Chondrocyte (in vitro differentiated cells): Measurements from ENCODE around the gene TRIP12. TPM values are rescaled to one million over a fixed set of nuclear protein-coding genes. Genes with fewer than 3 reads are reported as not detected.

Experiments
- DNase-seq: peaks from one replicate; pipeline ENCODE4 v3.0.0; 2021; ENCODE audit warnings: mixed read lengths, low spot score
- H3K27ac Mint-ChIP-seq: one replicate; pipeline ENCODE4 v1.8.0; 2021; ENCODE audit warnings: mild to moderate bottlenecking, moderate library complexity, mixed read lengths; ENCODE audit not compliant: unreplicated experiment
- H3K27me3 Mint-ChIP-seq: 2 replicates; pipeline ENCODE4 v1.8.0; 2021; ENCODE audit warnings: low read depth, mixed read lengths
- H3K36me3 Mint-ChIP-seq: 2 replicates; pipeline ENCODE4 v1.8.0; 2021; ENCODE audit warnings: low read depth, mixed read lengths
- H3K4me1 Mint-ChIP-seq: 2 replicates; pipeline ENCODE4 v1.8.0; 2021; ENCODE audit warnings: low read depth, mild to moderate bottlenecking, mixed read lengths
- H3K4me3 Mint-ChIP-seq: one replicate; pipeline ENCODE4 v1.8.0; 2021; ENCODE audit warnings: mild to moderate bottlenecking, moderate library complexity, mixed read lengths; ENCODE audit not compliant: unreplicated experiment
- H3K9me3 Mint-ChIP-seq: 2 replicates; pipeline ENCODE4 v1.8.0; 2021; ENCODE audit warnings: low read depth, mixed read lengths
- total RNA-seq: library from RNA; stranded (reverse); gene quantifications from 3 replicates; pipeline ENCODE4 v1.2.1, GENCODE V29; 2021
- TF ChIP-seq, protein P1 (sequence below): fragments of 200-600 bp; sonication (generic); IDR thresholded peaks from 2 replicates; pipeline ENCODE4 v1.5.0; 2021; ENCODE audit warnings: antibody characterized with exemption, mild to moderate bottlenecking, moderate library complexity

The TRIP12 gene
- total RNA-seq, 1 donor from 2014 or later = 223 TPM

DNA sequence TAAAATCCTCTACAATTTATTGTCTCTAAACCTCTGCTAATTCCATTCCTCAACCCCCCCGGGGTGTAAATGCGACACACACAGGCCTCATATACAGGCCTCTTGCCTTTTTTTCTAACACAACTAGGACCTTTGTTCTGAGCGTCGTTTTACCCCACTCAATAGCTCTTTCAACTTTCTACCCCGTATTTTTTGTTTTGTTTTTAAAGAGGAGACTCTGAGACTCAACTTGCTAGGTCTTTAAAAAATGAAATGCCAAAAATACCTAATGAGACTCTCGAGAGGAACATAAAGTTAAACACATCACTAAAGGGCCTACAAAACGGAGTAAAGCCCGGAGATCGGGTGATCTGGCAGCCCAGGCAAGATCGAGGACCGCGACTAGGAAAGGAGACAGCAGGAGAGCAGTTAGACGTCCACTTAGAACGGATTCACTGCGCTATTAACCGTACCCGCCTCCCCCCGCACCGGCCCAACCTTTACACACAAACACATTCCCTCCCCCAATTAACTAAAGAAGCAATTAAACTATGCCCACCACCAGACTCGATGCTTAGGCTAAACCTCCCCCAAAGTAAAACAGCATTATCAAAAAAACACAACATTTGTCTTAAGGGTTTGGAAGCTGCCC is 1.7 kb downstream of the TRIP12 start:
- Mint-ChIP-seq H3K27me3 (no peaks in the 10 kb centered on the region), H3K36me3 (peaks cover 7% of the 10 kb centered on the region), H3K4me1 (peaks cover 39% of the 10 kb centered on the region), H3K9me3 (no peaks in the 10 kb centered on the region), H3K4me3 (peak overlapping the region; percentile 100), H3K27ac (peak overlapping the region; percentile 100)
- TF ChIP-seq, protein P1, sequence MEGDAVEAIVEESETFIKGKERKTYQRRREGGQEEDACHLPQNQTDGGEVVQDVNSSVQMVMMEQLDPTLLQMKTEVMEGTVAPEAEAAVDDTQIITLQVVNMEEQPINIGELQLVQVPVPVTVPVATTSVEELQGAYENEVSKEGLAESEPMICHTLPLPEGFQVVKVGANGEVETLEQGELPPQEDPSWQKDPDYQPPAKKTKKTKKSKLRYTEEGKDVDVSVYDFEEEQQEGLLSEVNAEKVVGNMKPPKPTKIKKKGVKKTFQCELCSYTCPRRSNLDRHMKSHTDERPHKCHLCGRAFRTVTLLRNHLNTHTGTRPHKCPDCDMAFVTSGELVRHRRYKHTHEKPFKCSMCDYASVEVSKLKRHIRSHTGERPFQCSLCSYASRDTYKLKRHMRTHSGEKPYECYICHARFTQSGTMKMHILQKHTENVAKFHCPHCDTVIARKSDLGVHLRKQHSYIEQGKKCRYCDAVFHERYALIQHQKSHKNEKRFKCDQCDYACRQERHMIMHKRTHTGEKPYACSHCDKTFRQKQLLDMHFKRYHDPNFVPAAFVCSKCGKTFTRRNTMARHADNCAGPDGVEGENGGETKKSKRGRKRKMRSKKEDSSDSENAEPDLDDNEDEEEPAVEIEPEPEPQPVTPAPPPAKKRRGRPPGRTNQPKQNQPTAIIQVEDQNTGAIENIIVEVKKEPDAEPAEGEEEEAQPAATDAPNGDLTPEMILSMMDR = no peak
- no peak for DNase-seq

DNA sequence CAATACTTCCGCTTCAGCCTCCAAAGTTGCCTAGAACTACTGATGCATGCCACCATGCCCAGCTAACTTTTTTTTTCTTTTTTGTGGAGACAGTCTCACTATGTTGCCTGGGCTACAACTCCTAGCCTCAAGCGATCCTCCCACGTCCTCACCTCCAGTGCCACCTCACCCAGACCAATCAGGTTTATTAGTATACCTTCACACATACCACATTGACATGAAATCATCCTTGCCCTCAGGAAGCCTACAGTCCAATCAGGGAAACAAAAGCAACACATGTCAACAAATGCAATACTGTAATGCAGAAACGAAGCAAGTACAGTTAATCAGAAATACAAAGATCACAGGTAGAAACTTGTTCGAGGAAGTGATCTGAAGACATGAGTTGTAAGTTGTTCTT is 4.0 kb downstream of the TRIP12 start:
- no peak for DNase-seq
- TF ChIP-seq, protein P1 = no peak
- Mint-ChIP-seq H3K27me3 (no peaks in the 10 kb centered on the region), H3K27ac (peak overlapping the region; percentile 25), H3K4me1 (peaks cover 36% of the 10 kb centered on the region), H3K4me3 (no peak overlapping the region), H3K36me3 (peaks cover 7% of the 10 kb centered on the region), H3K9me3 (no peaks in the 10 kb centered on the region)

DNA sequence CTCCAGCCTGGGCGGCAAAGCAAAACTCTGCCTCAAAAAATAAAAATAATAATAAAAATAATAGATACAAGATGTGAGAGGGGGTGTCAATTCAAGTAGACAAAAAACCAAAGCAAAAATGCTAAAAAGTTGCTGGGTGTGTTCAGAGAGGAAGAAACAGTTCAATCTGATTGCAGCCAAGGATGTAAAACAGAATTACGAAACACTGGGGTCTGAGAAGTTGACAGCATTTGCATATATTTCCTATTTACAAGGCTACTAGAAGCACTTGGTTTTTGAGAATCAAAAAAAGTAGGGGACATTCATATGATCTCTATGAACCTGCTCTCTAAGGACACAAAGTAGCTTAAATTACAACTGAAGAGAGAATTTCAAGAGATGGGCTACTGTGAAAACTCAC is 7.6 kb downstream of the TRIP12 start:
- peaks cover 45% of the 10 kb centered on the region for H3K4me1 Mint-ChIP-seq
- H3K4me3 Mint-ChIP-seq = no peak overlapping the region
- no peak for DNase-seq
- peak overlapping the region; percentile 42 for H3K27ac Mint-ChIP-seq
- TF ChIP-seq, protein P1 = no peak
- H3K9me3 Mint-ChIP-seq = no peaks in the 10 kb centered on the region
- no peaks in the 10 kb centered on the region for H3K27me3 Mint-ChIP-seq
- peaks cover 6% of the 10 kb centered on the region for H3K36me3 Mint-ChIP-seq

DNA sequence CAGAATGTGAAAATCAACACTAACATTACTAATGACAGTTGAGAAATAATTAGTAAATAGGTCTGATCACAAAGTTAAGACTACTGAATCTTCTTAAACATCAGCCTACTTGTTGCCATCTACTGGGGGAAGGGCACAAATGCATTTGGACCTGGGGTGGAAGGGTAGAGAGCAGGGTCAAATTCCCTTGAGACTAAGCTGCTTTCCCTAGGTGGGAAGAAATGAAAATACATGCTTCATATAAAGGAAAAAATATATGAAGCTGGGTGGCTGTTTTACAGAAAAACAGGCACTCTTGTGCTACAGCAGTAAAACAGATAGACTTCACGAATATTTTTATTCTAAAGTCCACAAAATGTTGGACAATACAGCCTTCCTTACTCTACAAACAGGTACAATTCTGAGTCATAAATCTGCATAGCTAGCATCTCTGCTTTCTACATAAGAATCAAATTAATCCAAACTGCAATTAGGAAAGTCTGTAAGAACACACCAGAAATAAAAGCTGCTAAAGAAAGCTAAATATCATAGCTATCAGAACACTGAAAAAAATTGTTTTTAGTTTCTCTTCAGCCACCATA is 10.9 kb downstream of the TRIP12 start:
- DNase-seq = no peak
- no peak overlapping the region for H3K4me3 Mint-ChIP-seq

DNA sequence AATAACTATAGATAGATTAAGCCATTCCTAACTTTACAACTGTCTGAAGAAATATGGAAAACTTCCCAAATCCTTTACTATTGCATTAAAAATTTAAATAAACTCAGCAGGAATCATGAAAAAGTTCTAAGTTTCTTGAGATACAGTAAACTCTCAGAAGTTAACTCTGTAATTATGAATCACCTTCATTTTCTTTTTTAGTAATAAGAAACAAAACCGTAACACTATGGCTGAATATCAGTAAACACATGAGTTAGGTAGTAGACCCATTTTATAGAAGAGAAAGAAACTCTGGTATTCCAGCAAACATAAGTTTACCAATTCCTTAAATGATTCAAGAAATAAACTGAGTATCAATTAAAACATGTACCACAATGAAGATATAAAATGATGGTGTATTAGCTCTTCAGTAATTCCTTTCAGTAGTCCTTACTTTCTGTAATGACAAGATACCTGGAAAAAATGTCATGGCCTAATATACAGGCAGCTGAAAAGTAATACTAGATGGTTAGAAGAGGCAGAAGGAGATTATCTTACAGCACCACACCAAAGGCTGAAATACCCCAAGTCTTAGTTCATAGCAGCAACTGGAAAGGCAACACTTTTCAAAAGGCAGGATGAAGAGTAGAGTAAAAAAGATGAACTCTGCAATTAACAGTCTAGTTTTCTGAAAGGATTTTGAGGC is 11.5 kb downstream of the TRIP12 start:
- Mint-ChIP-seq H3K4me3 (no peak overlapping the region), H3K4me1 (peaks cover 39% of the 10 kb centered on the region), H3K27ac (peak overlapping the region; percentile 47), H3K27me3 (no peaks in the 10 kb centered on the region), H3K9me3 (no peaks in the 10 kb centered on the region), H3K36me3 (peaks cover 3% of the 10 kb centered on the region)
- no peak for DNase-seq
- TF ChIP-seq, protein P1 = no peak

More for the DNA sequence above, 10.9 kb downstream of the TRIP12 start:
- H3K27me3 Mint-ChIP-seq = no peaks in the 10 kb centered on the region
- no peaks in the 10 kb centered on the region for H3K9me3 Mint-ChIP-seq
- H3K36me3 Mint-ChIP-seq = peaks cover 3% of the 10 kb centered on the region
- TF ChIP-seq, protein P1 = peak; percentile 68
- peak overlapping the region; percentile 57 for H3K27ac Mint-ChIP-seq
- peaks cover 35% of the 10 kb centered on the region for H3K4me1 Mint-ChIP-seq
